Measurements from ENCODE around the gene DEXI. TPM values are rescaled to one million over a fixed set of nuclear protein-coding genes. Genes with fewer than 3 reads are reported as not detected.

The DEXI gene
- total and polyA plus RNA-seq, 2 of the 13 experiments (the other 11 are each of a cell fraction or from before 2014, with no cell fraction given), result 51.5 to 70.4 TPM

DNA sequence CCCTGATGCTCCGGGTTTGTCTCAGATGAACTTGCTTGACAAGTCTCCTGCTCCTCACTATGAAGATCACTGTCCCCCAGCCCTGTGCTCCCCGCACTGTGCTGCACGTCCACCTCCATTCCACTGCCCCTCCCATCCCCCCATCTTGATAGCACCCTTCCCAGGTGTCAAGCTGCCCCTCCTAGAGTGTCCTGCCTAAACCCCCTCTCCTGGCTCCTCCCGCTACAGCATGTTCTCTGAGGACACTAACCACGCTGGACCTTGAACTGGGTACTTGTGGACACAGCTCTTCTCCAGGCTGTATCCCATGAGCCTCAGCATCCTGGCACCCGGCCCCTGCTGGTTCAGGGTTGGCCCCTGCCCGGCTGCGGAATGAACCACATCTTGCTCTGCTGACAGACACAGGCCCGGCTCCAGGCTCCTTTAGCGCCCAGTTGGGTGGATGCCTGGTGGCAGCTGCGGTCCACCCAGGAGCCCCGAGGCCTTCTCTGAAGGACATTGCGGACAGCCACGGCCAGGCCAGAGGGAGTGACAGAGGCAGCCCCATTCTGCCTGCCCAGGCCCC is 18.5 kb downstream of the DEXI start (continued):
- TF ChIP-seq, protein P1, sequence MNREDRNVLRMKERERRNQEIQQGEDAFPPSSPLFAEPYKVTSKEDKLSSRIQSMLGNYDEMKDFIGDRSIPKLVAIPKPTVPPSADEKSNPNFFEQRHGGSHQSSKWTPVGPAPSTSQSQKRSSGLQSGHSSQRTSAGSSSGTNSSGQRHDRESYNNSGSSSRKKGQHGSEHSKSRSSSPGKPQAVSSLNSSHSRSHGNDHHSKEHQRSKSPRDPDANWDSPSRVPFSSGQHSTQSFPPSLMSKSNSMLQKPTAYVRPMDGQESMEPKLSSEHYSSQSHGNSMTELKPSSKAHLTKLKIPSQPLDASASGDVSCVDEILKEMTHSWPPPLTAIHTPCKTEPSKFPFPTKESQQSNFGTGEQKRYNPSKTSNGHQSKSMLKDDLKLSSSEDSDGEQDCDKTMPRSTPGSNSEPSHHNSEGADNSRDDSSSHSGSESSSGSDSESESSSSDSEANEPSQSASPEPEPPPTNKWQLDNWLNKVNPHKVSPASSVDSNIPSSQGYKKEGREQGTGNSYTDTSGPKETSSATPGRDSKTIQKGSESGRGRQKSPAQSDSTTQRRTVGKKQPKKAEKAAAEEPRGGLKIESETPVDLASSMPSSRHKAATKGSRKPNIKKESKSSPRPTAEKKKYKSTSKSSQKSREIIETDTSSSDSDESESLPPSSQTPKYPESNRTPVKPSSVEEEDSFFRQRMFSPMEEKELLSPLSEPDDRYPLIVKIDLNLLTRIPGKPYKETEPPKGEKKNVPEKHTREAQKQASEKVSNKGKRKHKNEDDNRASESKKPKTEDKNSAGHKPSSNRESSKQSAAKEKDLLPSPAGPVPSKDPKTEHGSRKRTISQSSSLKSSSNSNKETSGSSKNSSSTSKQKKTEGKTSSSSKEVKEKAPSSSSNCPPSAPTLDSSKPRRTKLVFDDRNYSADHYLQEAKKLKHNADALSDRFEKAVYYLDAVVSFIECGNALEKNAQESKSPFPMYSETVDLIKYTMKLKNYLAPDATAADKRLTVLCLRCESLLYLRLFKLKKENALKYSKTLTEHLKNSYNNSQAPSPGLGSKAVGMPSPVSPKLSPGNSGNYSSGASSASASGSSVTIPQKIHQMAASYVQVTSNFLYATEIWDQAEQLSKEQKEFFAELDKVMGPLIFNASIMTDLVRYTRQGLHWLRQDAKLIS (CRISPR knock-in tag; IDR thresholded peaks at IDR 0.05), result no peak
- TF ChIP-seq AKAP8 (CRISPR knock-in tag; IDR thresholded peaks at IDR 0.05) (peak; percentile 85; the same call in 1 of the 2 replicates), KAT7 (CRISPR knock-in tag; IDR thresholded peaks at IDR 0.05; ENCODE audit: borderline replicate concordance) (no peak), MEF2D (CRISPR knock-in tag; IDR thresholded peaks at IDR 0.05) (peak; percentile 64; the same call in 1 of the 2 replicates), PCBP2 (optimal IDR thresholded peaks at IDR 0.05; ENCODE audit: low read depth, low read length, poor library complexity, severe bottlenecking) (no peak), ZNF44 (CRISPR knock-in tag; IDR thresholded peaks at IDR 0.05) (no peak), NCOA2 (CRISPR knock-in tag; IDR thresholded peaks at IDR 0.05) (peak; percentile 74; the same call in 1 of the 2 replicates), FOSL2 (CRISPR knock-in tag; IDR thresholded peaks at IDR 0.05) (no peak), TCF12 (IDR thresholded peaks at IDR 0.05) (no peak), TCF12 (CRISPR knock-in tag; IDR thresholded peaks at IDR 0.05) (0 out of 2 replicates have a peak, but pooled peaks have one; percentile 34), HOXA9 (CRISPR knock-in tag; IDR thresholded peaks at IDR 0.05; ENCODE audit: borderline replicate concordance) (no peak), ZNF549 (CRISPR knock-in tag; IDR thresholded peaks at IDR 0.05) (no peak), HIVEP1 (CRISPR knock-in tag; IDR thresholded peaks at IDR 0.05) (peak; percentile 76)
- TF ChIP-seq, protein P2, sequence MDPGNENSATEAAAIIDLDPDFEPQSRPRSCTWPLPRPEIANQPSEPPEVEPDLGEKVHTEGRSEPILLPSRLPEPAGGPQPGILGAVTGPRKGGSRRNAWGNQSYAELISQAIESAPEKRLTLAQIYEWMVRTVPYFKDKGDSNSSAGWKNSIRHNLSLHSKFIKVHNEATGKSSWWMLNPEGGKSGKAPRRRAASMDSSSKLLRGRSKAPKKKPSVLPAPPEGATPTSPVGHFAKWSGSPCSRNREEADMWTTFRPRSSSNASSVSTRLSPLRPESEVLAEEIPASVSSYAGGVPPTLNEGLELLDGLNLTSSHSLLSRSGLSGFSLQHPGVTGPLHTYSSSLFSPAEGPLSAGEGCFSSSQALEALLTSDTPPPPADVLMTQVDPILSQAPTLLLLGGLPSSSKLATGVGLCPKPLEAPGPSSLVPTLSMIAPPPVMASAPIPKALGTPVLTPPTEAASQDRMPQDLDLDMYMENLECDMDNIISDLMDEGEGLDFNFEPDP (CRISPR knock-in tag; conservative IDR thresholded peaks at IDR 0.05), result no peak
- TF ChIP-seq, protein P3, sequence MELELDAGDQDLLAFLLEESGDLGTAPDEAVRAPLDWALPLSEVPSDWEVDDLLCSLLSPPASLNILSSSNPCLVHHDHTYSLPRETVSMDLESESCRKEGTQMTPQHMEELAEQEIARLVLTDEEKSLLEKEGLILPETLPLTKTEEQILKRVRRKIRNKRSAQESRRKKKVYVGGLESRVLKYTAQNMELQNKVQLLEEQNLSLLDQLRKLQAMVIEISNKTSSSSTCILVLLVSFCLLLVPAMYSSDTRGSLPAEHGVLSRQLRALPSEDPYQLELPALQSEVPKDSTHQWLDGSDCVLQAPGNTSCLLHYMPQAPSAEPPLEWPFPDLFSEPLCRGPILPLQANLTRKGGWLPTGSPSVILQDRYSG (CRISPR knock-in tag; IDR thresholded peaks at IDR 0.05), result no peak
- TF ChIP-seq, protein P4, sequence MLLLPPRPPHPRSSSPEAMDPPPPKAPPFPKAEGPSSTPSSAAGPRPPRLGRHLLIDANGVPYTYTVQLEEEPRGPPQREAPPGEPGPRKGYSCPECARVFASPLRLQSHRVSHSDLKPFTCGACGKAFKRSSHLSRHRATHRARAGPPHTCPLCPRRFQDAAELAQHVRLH (CRISPR knock-in tag; IDR thresholded peaks at IDR 0.05; ENCODE audit: borderline replicate concordance, low read depth), result 0 out of 2 replicates have a peak, but pooled peaks have one; percentile 50
- TF ChIP-seq, protein P5, sequence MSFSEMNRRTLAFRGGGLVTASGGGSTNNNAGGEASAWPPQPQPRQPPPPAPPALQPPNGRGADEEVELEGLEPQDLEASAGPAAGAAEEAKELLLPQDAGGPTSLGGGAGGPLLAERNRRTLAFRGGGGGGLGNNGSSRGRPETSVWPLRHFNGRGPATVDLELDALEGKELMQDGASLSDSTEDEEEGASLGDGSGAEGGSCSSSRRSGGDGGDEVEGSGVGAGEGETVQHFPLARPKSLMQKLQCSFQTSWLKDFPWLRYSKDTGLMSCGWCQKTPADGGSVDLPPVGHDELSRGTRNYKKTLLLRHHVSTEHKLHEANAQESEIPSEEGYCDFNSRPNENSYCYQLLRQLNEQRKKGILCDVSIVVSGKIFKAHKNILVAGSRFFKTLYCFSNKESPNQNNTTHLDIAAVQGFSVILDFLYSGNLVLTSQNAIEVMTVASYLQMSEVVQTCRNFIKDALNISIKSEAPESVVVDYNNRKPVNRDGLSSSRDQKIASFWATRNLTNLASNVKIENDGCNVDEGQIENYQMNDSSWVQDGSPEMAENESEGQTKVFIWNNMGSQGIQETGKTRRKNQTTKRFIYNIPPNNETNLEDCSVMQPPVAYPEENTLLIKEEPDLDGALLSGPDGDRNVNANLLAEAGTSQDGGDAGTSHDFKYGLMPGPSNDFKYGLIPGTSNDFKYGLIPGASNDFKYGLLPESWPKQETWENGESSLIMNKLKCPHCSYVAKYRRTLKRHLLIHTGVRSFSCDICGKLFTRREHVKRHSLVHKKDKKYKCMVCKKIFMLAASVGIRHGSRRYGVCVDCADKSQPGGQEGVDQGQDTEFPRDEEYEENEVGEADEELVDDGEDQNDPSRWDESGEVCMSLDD (CRISPR knock-in tag; IDR thresholded peaks at IDR 0.05; ENCODE audit: borderline replicate concordance), result no peak
- TF ChIP-seq, protein P6, sequence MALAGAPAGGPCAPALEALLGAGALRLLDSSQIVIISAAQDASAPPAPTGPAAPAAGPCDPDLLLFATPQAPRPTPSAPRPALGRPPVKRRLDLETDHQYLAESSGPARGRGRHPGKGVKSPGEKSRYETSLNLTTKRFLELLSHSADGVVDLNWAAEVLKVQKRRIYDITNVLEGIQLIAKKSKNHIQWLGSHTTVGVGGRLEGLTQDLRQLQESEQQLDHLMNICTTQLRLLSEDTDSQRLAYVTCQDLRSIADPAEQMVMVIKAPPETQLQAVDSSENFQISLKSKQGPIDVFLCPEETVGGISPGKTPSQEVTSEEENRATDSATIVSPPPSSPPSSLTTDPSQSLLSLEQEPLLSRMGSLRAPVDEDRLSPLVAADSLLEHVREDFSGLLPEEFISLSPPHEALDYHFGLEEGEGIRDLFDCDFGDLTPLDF (CRISPR knock-in tag; IDR thresholded peaks at IDR 0.05), result no peak
